Activated CD4-positive, alpha-beta T cell treated with anti-CD3 and anti-CD28 coated beads for 1 hour (primary cell): ENCODE measurements around the gene IL21.
"Not testable (repeated sequence)": the region's sequence is repeated elsewhere in the genome, so short reads cannot be mapped to it uniquely, and the experiment has no call there.

Experiments used
- DNase-seq: peaks from one replicate; pipeline ENCODE4 v3.0.0-alpha.2; 2020

IL21 gene

GRCh38 chr4:122576261-122577188 lies 44.3 kb downstream of the IL21 start:
- no peak for DNase-seq

- not testable (repeated sequence) for DNase-seq
These were observed 46.5 kb downstream of the IL21 start for GRCh38 chr4:122574347-122574746.

GRCh38 chr4:122562449-122562848 lies 58.4 kb downstream of the IL21 start:
- no peak for DNase-seq
